Sigmoid colon (tissue), 4 donors: ENCODE measurements around the gene CYCS.

Experiments
- CTCF ChIP-seq, 4 experiments: fragments of 450-650 bp in 3 of 4; fragments of 200-600 bp in 1 of 4; IDR thresholded peaks; one replicate each; pipeline ENCODE4 v1.5.1; 2016 to 2019; ENCODE audit warnings: antibody characterized with exemption in 4 of 4, mild to moderate bottlenecking in 3 of 4, moderate library complexity in 2 of 4
- EP300 ChIP-seq, 4 donors: sonication (generic); formaldehyde crosslinking; IDR thresholded peaks; one replicate each; pipeline ENCODE4 v1.6.1; 2017; ENCODE audit warnings: antibody characterized with exemption in 4 of 4
- POLR2A ChIP-seq, 2 donors: fragments of 450-650 bp; IDR thresholded peaks; one replicate each; pipeline ENCODE4 v1.6.1; 2016; ENCODE audit warnings: antibody characterized with exemption in 2 of 2, mild to moderate bottlenecking in 2 of 2, moderate library complexity in 2 of 2
- POLR2AphosphoS5 ChIP-seq, 4 donors: sonication (generic); formaldehyde crosslinking; IDR thresholded peaks; one replicate each; pipeline ENCODE4 v1.6.1; 2017; ENCODE audit warnings: antibody characterized with exemption in 4 of 4

GRCh38 chr7:25158966-25159365 is 33.9 kb upstream of the CYCS start:
- TF ChIP-seq CTCF (IDR thresholded peaks at IDR 0.05) (no peak), EP300 (IDR thresholded peaks at IDR 0.05) (no peak), POLR2AphosphoS5 (IDR thresholded peaks at IDR 0.05) (no peak), POLR2A (IDR thresholded peaks at IDR 0.05) (no peak)
